CD4-positive, alpha-beta T cell treated with Interleukin-17A for 4 hours (primary cell): Measurements from ENCODE around the gene WLS.
"Not testable (repeated sequence)": the region's sequence is repeated elsewhere in the genome, so short reads cannot be mapped to it uniquely, and the experiment has no call there.

ENCODE experiments used
- DNase-seq: peaks from one replicate; pipeline ENCODE4 v3.0.0-alpha.2; 2020; ENCODE audit warnings: mixed read lengths

The WLS gene

GRCh38 chr1:68163220-68163619, 69.1 kb downstream of the WLS start:
- DNase-seq = no peak

GRCh38 chr1:68162761-68163160, 69.6 kb downstream of the WLS start:
- no peak for DNase-seq

- not testable (repeated sequence) for DNase-seq
Observed at GRCh38 chr1:68161672-68162071, 70.7 kb downstream of the WLS start.

GRCh38 chr1:68160935-68161334, 71.4 kb downstream of the WLS start:
- not testable (repeated sequence) for DNase-seq

- no peak for DNase-seq
Observed at GRCh38 chr1:68160021-68160420, 72.3 kb downstream of the WLS start.

- no peak for DNase-seq
Observed at GRCh38 chr1:68158837-68159236, 73.5 kb downstream of the WLS start.

- DNase-seq = no peak
Observed at GRCh38 chr1:68157416-68157815, 74.9 kb downstream of the WLS start.

GRCh38 chr1:68151690-68152089, 80.6 kb downstream of the WLS start:
- no peak for DNase-seq

GRCh38 chr1:68149907-68150306, 82.4 kb downstream of the WLS start:
- DNase-seq = no peak

- no peak for DNase-seq
Observed at GRCh38 chr1:68149110-68149798, 83.1 kb downstream of the WLS start.

- no peak for DNase-seq
Observed at GRCh38 chr1:68148631-68149030, 83.7 kb downstream of the WLS start.

- DNase-seq = no peak
Observed at GRCh38 chr1:68147534-68148171, 84.7 kb downstream of the WLS start.

GRCh38 chr1:68145418-68146126, 86.8 kb downstream of the WLS start:
- DNase-seq = no peak

GRCh38 chr1:68144856-68145255, 87.5 kb downstream of the WLS start:
- no peak for DNase-seq

GRCh38 chr1:68143633-68144032, 88.7 kb downstream of the WLS start:
- DNase-seq = no peak

- no peak for DNase-seq
Observed at GRCh38 chr1:68142461-68142860, 89.9 kb downstream of the WLS start.

GRCh38 chr1:68142036-68142435, 90.3 kb downstream of the WLS start:
- no peak for DNase-seq

- DNase-seq = no peak
Observed at GRCh38 chr1:68141071-68142021, 91.0 kb downstream of the WLS start.

- no peak for DNase-seq
Observed at GRCh38 chr1:68140536-68140935, 91.8 kb downstream of the WLS start.

GRCh38 chr1:68136187-68136586, 96.1 kb downstream of the WLS start:
- no peak for DNase-seq

- DNase-seq = no peak
Observed at GRCh38 chr1:68132426-68133130, 99.7 kb downstream of the WLS start.

GRCh38 chr1:68131261-68131660, 101.1 kb downstream of the WLS start:
- no peak for DNase-seq
